HG03103 (cell line): ENCODE data around the gene PRRX2.
"Not testable (repeated sequence)": the region's sequence is repeated elsewhere in the genome, so short reads cannot be mapped to it uniquely, and the experiment has no call there.

Experiments
- ATAC-seq: cut with Tn5 transposase; IDR thresholded peaks from one replicate; pipeline ENCODE4 v1.9.1; 2021; ENCODE audit warnings: low read depth; ENCODE audit not compliant: unreplicated experiment

Gene PRRX2

GRCh38 chr9:129751841-129752801 is 86.7 kb downstream of the PRRX2 start:
- ATAC-seq: no peak

DNA sequence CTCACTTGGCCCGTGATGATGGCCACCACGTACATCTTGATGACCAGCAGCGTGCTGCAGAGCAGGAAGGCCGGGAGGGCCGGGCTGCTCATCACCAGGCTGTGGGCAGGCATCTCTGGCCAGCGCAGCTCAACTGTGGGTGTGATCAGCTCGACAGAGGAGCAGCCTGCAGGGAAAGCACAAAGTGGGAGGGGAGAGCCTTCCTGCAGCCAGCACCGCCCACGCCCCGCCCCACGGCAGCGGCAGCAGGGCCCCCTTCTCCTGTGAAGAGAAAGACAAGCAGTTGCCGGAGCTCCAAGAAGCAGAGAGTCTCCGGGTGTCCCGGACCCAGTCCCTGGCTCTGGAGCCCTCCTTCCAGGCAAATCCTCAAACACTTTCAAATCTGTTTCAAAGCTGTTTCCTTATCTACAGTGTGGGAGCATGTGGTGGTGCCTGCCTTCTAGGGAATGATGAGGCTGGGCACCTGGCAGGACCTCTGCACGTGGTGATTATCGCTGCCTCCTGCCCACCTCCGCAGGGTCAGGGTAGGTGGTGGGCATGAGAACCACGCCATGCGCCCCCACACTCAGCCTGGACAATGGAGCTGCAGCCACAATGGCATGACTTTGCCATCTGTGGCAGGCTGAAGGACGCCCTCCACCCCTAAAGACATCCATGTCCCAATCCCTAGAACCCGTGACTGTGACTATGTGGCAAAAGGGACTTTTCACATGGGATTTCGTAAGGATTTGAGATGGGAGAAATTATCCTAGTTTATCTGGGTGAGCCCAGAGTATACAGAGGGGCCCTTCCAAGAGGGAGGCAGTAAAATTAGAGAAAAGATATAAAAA is 87.7 kb downstream of the PRRX2 start, which contains the start of gene PTGES:
Gene PTGES (minus strand): TSS at position 143 of the 830 bp plus-strand sequence. CDS start 30 bp downstream, at position 113.
- no peak for ATAC-seq

DNA sequence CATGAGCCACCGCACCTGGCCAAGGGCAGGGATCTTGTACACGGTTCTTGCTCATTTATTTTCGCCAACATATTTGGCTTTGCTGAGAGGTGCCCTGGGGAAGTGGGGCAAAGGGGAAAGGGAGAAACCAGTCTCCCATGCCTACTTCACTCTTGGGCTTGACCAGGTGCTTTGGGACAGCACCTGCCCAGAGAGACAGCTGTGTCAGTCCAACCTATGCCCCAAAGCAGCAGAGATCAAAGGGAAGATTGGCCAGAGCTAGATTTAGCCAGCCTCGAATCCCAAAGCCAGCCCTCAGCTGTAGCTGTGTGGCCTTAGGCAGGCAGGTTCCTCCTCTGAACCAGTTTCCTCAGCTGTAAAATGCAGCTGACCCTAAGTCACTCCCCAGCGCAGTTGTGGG is 89.7 kb downstream of the PRRX2 start:
- no peak for ATAC-seq

GRCh38 chr9:129756191-129756590 is 90.7 kb downstream of the PRRX2 start:
- ATAC-seq: no peak

DNA sequence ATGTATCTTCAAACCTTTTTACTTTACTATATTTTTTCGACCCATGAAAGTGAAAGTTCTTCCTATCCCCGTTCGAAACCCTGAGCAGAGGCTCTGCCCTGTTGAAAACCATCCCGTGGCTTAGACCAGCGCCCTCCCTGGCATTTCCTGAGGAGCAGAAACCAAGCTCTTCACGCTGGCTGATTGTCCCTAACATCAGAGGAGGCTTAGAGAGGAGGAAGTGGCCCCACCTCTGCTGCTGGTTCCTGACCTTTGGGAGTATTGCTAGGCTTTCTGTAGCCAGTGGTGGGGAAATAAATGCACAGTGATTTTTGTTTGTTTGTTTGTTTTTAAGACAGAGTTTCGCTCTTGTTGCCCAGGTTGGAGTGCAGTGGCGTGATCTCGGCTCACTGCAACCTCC is 91.6 kb downstream of the PRRX2 start:
- no peak for ATAC-seq

- ATAC-seq: no peak
These were observed 93.9 kb downstream of the PRRX2 start for GRCh38 chr9:129759319-129759718.

DNA sequence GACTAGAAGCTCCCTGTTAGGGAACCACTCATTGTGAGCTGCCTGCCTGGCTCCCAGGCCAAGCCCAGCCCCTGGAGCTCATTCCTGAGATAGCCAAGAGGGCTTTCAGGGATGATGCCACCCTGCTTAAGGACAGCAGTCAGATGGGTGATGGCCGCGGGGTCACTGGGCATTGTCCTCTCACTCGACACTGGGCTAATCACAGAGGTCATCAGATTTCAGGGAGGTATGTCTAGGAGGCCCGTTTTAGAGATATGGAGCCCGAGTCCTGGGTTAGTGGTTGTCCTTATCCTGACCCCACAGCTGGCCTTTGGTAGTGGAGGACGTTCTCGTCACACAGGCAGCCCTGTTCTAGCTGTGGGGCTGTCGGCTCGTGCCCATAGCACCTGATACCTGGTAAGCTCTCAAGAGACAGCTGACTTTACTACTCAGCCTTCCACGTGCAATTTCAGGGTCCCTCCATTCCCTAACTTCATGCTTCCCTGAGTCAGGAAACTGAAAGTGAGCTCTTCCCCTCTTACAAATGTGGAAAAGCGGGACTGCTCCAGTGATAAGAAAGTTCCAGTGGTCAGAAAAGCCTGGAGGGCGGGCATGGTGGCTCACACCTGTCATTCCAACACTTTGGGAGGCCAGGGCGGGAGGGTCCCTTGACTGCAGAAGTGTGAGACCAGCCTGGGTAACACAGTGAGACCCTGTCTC is 94.5 kb downstream of the PRRX2 start:
- no peak for ATAC-seq

DNA sequence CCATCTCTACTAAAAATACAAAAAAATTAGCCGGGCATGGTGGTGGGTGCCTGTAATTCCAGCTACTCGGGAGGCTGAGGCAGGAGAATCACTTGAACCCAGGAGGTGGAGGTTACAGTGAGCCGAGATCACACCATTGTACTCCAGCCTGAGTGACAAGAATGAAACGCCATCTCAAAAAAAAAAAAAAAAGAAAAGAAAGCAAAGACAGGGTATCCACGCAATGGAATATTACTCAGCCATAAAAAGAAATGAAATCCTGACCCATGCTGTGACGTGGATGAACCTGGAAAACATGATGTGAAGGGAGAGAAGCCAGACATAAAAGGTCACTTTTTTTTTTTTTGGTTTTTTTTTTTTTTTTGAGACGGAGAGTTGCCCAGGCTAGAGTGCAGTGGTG is 95.3 kb downstream of the PRRX2 start:
- not testable (repeated sequence) for ATAC-seq

DNA sequence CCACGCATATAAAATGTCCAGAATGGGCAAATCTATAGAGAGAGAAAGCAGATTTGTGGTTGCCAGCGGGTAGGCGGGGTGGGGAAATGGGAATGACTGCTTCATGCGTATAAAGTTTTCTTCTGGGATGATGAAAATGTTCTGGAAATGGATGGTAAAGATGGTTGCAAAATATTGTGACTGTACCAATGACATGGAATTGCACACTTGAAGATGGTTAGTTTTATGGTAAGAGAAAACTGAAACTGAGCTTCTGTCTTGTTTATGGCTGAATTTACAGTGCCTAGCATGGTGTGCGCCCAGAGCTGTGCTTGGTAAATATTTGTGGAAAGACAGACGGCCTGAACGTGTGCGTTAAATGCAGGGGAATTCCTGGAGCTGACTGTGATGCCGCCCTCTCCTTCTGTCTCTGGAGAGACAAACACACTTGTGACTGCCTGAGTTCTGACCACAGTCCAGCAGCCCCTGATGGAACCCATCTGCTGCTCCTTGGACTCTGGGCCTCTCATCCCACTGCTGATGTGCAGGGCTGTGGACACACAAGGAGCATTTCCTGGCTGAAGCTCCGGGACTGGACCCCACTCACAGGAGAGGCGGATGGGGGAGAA is 96.0 kb downstream of the PRRX2 start:
- no peak for ATAC-seq

GRCh38 chr9:129761901-129762369 is 96.5 kb downstream of the PRRX2 start:
- no peak for ATAC-seq

GRCh38 chr9:129762370-129762984 is 97.0 kb downstream of the PRRX2 start:
- not testable (repeated sequence) for ATAC-seq

DNA sequence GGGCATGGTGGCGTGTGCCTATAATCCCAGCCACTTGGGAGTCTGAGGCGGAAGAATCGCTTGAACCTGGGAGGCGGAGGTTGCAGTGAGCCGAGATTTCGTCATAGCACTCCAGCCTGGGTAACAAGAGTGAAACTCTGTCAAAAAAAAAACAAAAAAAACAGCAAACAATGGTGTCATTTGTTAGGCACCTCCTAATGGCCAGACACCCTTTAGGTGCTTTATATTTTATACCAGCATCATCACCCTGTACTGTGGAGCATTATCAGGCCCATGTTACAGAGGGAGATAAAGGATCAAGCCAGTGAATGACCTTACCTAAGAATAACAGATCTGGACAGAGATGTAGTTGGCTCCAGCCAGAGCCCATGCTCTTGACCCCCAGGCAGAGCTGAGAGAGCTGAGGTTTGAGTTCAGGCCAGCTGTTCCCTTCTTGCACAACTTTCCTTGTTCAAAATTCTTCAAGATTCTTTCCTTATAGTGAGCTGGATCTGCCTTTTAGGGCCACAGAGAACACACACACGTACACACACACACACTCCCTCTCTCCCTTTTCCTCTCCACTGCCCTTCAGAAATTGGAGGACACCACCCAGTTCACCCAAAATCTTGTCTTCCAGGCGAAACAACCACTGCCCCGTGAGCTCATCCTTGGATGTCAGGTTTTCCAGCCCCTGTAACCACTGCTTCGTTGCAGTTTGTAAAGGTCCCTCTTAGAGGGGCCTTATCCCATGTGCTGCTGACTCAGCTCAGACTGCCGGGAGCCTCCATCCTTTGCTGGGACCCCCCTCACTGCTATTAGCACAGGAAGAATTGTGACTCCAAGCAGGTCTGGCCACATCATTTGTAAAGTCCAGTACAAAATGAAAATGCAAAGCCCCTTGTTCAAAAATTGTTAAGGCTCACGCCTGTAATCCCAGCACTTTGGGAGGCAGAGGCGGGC is 97.8 kb downstream of the PRRX2 start:
- no peak for ATAC-seq

GRCh38 chr9:129765764-129766317 is 100.4 kb downstream of the PRRX2 start:
- no peak for ATAC-seq

GRCh38 chr9:129768486-129768885 is 103.0 kb downstream of the PRRX2 start:
- ATAC-seq: no peak

- no peak for ATAC-seq
These were observed 104.2 kb downstream of the PRRX2 start for GRCh38 chr9:129769669-129770068.

- ATAC-seq: no peak
These were observed 105.3 kb downstream of the PRRX2 start for GRCh38 chr9:129770741-129771140.
